ENCODE results near the gene CRIM1.

The CRIM1 gene

DNA sequence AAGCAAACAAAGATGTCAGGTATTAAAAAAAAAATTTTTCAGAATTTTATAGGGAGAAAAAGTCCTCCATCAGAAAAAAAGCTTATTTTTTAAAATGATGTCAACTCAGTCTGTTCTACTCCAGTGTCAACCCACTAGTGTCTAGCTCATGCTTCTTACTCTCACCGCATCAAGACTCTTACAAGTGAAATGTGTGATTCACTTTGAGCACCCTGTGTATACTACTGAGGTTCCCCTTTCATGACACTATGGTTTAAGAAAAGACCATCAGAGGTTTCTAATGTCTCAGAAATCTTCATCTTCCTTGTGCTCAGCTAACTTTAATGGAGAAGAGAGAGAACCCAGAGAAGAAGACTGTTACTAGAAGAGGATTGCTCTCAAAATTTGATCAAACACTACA lies 199.0 kb downstream of the CRIM1 start:
- Mint-ChIP-seq H3K9me3 (no peaks in the 10 kb centered on the region), H3K27me3 (no peaks in the 10 kb centered on the region), H3K27ac (no peak overlapping the region), H3K4me3 (no peak overlapping the region), H3K4me1 (peaks cover 4% of the 10 kb centered on the region), H3K36me3 (peaks cover 19% of the 10 kb centered on the region)
- CTCF ChIA-PET: no interaction called here
- no peak for DNase-seq

DNA sequence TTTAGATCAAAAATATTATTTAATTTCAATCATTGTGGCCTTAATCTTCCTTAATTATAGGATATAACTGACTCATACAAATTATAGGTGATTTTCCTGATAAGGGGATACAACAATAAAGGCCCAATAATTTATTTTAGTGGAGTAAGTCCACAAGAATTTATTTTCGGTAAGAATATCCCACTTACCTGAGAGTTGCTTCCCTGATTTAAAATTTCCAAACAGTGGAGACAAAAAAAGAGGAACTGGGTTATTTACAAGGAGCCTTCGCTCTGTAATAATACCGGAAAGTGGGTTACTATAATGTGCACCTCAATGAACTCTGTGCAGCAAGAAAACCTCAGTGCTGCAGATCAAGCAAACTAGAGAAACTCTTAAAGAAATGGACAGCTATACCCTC lies 200.2 kb downstream of the CRIM1 start:
- peaks cover 18% of the 10 kb centered on the region for H3K36me3 Mint-ChIP-seq
- CTCF ChIA-PET: no interaction called here
- H3K27ac Mint-ChIP-seq: no peak overlapping the region
- H3K27me3 Mint-ChIP-seq: no peaks in the 10 kb centered on the region
- no peak for DNase-seq
- H3K4me1 Mint-ChIP-seq: no peaks in the 10 kb centered on the region
- H3K9me3 Mint-ChIP-seq: no peaks in the 10 kb centered on the region
- no peak overlapping the region for H3K4me3 Mint-ChIP-seq

- Mint-ChIP-seq H3K4me3 (no peak overlapping the region), H3K9me3 (no peaks in the 10 kb centered on the region), H3K27ac (no peak overlapping the region), H3K36me3 (peaks cover 20% of the 10 kb centered on the region), H3K27me3 (no peaks in the 10 kb centered on the region), H3K4me1 (no peaks in the 10 kb centered on the region)
- CTCF ChIA-PET: no interaction called here
- DNase-seq: no peak
Measured at GRCh38 chr2:36556842-36557241, 201.3 kb downstream of the CRIM1 start.

- DNase-seq: no peak
- CTCF ChIA-PET: interaction anchor here (1.2 to 1.4 kb wide), 2 partner anchors 15 to 36 kb away, joined by 3 read pairs; no protein-coding TSS in a partner anchor
- Mint-ChIP-seq H3K4me3 (no peak overlapping the region), H3K27ac (no peak overlapping the region), H3K9me3 (no peaks in the 10 kb centered on the region), H3K4me1 (peaks cover 8% of the 10 kb centered on the region), H3K27me3 (no peaks in the 10 kb centered on the region), H3K36me3 (peaks cover 17% of the 10 kb centered on the region)
Measured at GRCh38 chr2:36559221-36559942, 203.8 kb downstream of the CRIM1 start.

GRCh38 chr2:36560726-36561125 lies 205.1 kb downstream of the CRIM1 start:
- Mint-ChIP-seq H3K36me3 (peaks cover 17% of the 10 kb centered on the region), H3K4me1 (peaks cover 8% of the 10 kb centered on the region), H3K27me3 (no peaks in the 10 kb centered on the region), H3K27ac (no peak overlapping the region), H3K4me3 (no peak overlapping the region), H3K9me3 (no peaks in the 10 kb centered on the region)
- DNase-seq: no peak
- CTCF ChIA-PET: no interaction called here

- no peaks in the 10 kb centered on the region for H3K27me3 Mint-ChIP-seq
- peaks cover 19% of the 10 kb centered on the region for H3K36me3 Mint-ChIP-seq
- no peak overlapping the region for H3K27ac Mint-ChIP-seq
- CTCF ChIA-PET: no interaction called here
- no peaks in the 10 kb centered on the region for H3K9me3 Mint-ChIP-seq
- no peak for DNase-seq
- peaks cover 8% of the 10 kb centered on the region for H3K4me1 Mint-ChIP-seq
- no peak overlapping the region for H3K4me3 Mint-ChIP-seq
Measured at GRCh38 chr2:36561237-36561944, 205.8 kb downstream of the CRIM1 start.

- no peak for DNase-seq
- H3K9me3 Mint-ChIP-seq: no peaks in the 10 kb centered on the region
- H3K4me3 Mint-ChIP-seq: no peak overlapping the region
- H3K27ac Mint-ChIP-seq: no peak overlapping the region
- CTCF ChIA-PET: no interaction called here
- H3K36me3 Mint-ChIP-seq: peaks cover 23% of the 10 kb centered on the region
- peaks cover 8% of the 10 kb centered on the region for H3K4me1 Mint-ChIP-seq
- H3K27me3 Mint-ChIP-seq: no peaks in the 10 kb centered on the region
Measured at GRCh38 chr2:36562240-36562639, 206.7 kb downstream of the CRIM1 start.

GRCh38 chr2:36562973-36563532 lies 207.5 kb downstream of the CRIM1 start:
- Mint-ChIP-seq H3K27ac (no peak overlapping the region), H3K36me3 (peaks cover 23% of the 10 kb centered on the region), H3K27me3 (no peaks in the 10 kb centered on the region), H3K9me3 (no peaks in the 10 kb centered on the region), H3K4me1 (peaks cover 8% of the 10 kb centered on the region), H3K4me3 (no peak overlapping the region)
- CTCF ChIA-PET: interaction anchor here (0.7 kb wide), 1 partner anchor 10 kb away, joined by 5 read pairs; no protein-coding TSS in a partner anchor
- no peak for DNase-seq

DNA sequence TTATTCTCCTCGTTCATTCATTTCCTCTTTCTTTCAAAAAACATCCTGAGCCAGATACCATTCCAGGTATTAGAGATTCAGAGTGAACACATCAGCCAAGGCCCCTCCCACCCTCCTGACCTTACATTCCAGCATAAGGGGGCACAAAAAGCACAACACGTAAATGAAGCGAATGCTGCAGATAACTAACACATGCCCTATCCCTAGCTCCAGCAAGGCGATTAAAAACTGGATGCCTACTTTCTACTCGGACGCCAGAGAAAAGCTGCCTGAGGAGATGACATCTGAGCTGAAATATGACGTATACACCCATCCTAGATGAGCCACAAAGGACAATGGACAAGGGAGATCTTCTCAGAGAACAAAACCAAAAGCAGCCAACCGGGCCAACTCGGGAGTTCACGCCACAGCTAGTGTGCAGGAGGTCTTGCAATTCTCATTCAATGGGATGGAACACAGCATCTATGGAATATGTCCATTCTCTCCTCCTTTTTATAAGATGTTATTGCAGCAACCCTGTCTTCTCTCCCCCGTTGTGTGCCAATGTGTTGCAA lies 208.9 kb downstream of the CRIM1 start:
- H3K27ac Mint-ChIP-seq: no peak overlapping the region
- CTCF ChIA-PET: no interaction called here
- no peaks in the 10 kb centered on the region for H3K27me3 Mint-ChIP-seq
- H3K36me3 Mint-ChIP-seq: peaks cover 23% of the 10 kb centered on the region
- no peak for DNase-seq
- H3K9me3 Mint-ChIP-seq: no peaks in the 10 kb centered on the region
- H3K4me3 Mint-ChIP-seq: no peak overlapping the region
- H3K4me1 Mint-ChIP-seq: peaks cover 8% of the 10 kb centered on the region

DNA sequence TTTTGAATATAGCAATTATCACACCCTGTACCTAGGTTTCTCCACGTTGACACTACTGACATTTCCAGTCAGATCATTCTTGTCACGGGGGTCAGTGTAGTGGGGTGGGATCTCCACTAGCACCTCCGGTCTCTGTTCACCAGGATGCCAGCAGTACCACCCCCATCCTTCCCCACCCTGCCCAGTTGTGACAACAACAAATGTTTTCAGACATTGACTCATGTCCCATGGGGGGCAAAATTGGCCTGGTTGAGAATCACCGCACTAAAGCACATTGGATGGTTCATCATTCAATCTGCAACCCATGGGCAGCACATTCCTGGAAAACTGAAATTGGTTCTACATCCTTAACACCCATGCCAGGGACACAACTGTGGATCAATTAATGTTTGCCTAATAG lies 210.1 kb downstream of the CRIM1 start:
- no peak for DNase-seq
- Mint-ChIP-seq H3K27ac (no peak overlapping the region), H3K27me3 (no peaks in the 10 kb centered on the region), H3K9me3 (no peaks in the 10 kb centered on the region), H3K36me3 (peaks cover 19% of the 10 kb centered on the region), H3K4me3 (no peak overlapping the region), H3K4me1 (peaks cover 8% of the 10 kb centered on the region)
- CTCF ChIA-PET: no interaction called here

GRCh38 chr2:36566887-36567286 lies 211.3 kb downstream of the CRIM1 start:
- no peak overlapping the region for H3K4me3 Mint-ChIP-seq
- CTCF ChIA-PET: no interaction called here

DNA sequence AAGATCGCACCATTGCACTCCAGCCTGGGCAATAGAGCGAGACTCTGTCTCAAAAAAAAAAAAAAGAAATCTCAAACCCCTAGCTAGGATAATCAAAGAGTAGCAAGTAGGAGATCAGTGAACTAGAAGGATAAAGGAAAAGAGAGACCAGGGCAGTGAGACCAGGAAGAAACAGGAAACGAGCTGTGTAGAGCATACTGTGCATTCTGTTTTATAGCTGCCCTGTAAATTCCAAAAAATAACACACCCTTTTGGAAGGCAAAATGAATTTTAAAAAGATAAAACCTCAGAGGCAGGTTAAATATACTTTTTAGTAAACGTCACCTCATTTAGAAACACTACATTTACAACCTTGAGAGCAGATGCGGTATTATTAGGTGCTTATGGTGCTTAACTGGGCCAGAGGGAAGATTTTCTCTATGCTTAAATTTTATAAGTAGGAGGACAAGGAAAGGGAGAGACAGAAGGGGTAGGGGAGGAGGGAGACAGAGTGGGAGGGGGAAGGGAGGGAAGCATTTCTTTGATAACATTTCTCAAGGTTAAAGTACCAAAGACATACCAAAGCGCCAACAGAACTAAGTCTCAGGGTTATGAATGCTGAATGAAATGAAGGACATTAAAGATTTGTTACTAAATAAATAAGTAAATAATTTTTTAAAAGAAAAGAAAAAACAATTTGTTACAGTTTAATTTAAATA lies 212.3 kb downstream of the CRIM1 start:
- Mint-ChIP-seq H3K4me1 (peaks cover 7% of the 10 kb centered on the region), H3K27ac (no peak overlapping the region), H3K4me3 (no peak overlapping the region), H3K9me3 (no peaks in the 10 kb centered on the region), H3K27me3 (no peaks in the 10 kb centered on the region), H3K36me3 (peaks cover 23% of the 10 kb centered on the region)
- CTCF ChIA-PET: no interaction called here
- no peak for DNase-seq

More at GRCh38 chr2:36566887-36567286, 211.3 kb downstream of the CRIM1 start:
- peaks cover 18% of the 10 kb centered on the region for H3K36me3 Mint-ChIP-seq
- no peak for DNase-seq
- no peaks in the 10 kb centered on the region for H3K27me3 Mint-ChIP-seq
- peaks cover 8% of the 10 kb centered on the region for H3K4me1 Mint-ChIP-seq
- H3K27ac Mint-ChIP-seq: no peak overlapping the region
- no peaks in the 10 kb centered on the region for H3K9me3 Mint-ChIP-seq

GRCh38 chr2:36568516-36569246 lies 213.1 kb downstream of the CRIM1 start:
- Mint-ChIP-seq H3K27ac (no peak overlapping the region), H3K36me3 (peaks cover 26% of the 10 kb centered on the region), H3K27me3 (no peaks in the 10 kb centered on the region), H3K4me1 (peaks cover 2% of the 10 kb centered on the region), H3K9me3 (no peaks in the 10 kb centered on the region), H3K4me3 (no peak overlapping the region)
- CTCF ChIA-PET: no interaction called here
- no peak for DNase-seq
